Measurements from ENCODE around the gene RPS27. TPM values are rescaled to one million over a fixed set of nuclear protein-coding genes. Genes with fewer than 3 reads are reported as not detected.

The RPS27 gene
- total RNA-seq, 1 experiment from 2014 or later, result 2,544 TPM

DNA sequence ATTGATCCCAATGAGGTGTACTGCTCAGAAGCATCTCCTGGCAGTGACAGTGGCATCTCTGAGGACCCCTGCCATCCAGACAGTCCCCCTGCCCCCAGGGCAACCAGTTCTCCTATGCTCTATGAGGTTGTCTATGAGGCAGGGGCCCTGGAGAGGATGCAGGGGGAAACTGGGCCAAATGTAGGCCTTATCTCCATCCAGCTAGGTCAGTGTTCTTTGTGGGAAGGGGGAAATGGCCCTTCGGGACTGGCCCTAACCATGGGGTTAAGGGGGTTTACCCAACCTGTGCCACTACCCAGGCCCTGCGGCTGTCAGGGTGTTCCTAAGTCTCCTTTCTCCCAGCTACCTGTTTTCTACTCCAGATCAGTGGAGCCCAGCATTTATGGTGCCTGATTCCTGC, 21.6 kb upstream of the RPS27 start:
- no peaks in the 10 kb centered on the region for H3K9me2 ChIP-seq (replicated peaks; ENCODE audit: low read length)
- H3K4me2 ChIP-seq (ENCODE audit: low read length), result peak overlapping the region; percentile 93
- H3K9me3 ChIP-seq (ENCODE audit: low read length), result no peaks in the 10 kb centered on the region
- H3F3A ChIP-seq (ENCODE audit: low read length, unreplicated experiment), result no peaks in the 10 kb centered on the region
- BruUV-seq (replicated peaks), result no TSS peak
- no peak overlapping the region; the same call in 1 of the 2 replicates for H3K9ac ChIP-seq (ENCODE audit: low read length)
- peaks cover 8% of the 10 kb centered on the region for H3K36me3 ChIP-seq (ENCODE audit: low read depth, low read length)
- DNase-seq (no peak), ATAC-seq (no peak)
- H3K79me2 ChIP-seq (ENCODE audit: low read length), result peaks cover 39% of the 10 kb centered on the region
- ChIA-PET POLR2A (ENCODE audit: unreplicated experiment) (interaction anchor here (2.2 kb wide), 1 partner anchor 9 kb away, joined by 13 read pairs; the partner anchor contains the start of gene JTB), CTCF (interaction anchor here (0.6 kb wide), 1 partner anchor 22 kb away, joined by 5 read pairs; the partner anchor contains the start of gene DENND4B)
- intact Hi-C loops (cut with micrococcal nuclease), result loop anchor here (1.0 kb wide), 1 partner anchor 8 kb away; the partner anchor contains the start of gene JTB
- H3K4me1 ChIP-seq (ENCODE audit: insufficient read depth, low read length), result peaks cover 24% of the 10 kb centered on the region
- H2AFZ ChIP-seq (ENCODE audit: low read length), result 0 out of 2 replicates have a peak overlapping the region, but pooled peaks have one; percentile 80
- H3K27me3 ChIP-seq (ENCODE audit: low read length), result no peaks in the 10 kb centered on the region
- H4K20me1 ChIP-seq (ENCODE audit: low read length), result no peaks in the 10 kb centered on the region
- TF ChIP-seq EZH2 (IDR thresholded peaks at IDR 0.05; ENCODE audit: low read length, unreplicated experiment) (no peak), EZH2phosphoT487 (IDR thresholded peaks at IDR 0.05; ENCODE audit: borderline replicate concordance, low read length) (no peak)
- TF ChIP-seq, protein P1, sequence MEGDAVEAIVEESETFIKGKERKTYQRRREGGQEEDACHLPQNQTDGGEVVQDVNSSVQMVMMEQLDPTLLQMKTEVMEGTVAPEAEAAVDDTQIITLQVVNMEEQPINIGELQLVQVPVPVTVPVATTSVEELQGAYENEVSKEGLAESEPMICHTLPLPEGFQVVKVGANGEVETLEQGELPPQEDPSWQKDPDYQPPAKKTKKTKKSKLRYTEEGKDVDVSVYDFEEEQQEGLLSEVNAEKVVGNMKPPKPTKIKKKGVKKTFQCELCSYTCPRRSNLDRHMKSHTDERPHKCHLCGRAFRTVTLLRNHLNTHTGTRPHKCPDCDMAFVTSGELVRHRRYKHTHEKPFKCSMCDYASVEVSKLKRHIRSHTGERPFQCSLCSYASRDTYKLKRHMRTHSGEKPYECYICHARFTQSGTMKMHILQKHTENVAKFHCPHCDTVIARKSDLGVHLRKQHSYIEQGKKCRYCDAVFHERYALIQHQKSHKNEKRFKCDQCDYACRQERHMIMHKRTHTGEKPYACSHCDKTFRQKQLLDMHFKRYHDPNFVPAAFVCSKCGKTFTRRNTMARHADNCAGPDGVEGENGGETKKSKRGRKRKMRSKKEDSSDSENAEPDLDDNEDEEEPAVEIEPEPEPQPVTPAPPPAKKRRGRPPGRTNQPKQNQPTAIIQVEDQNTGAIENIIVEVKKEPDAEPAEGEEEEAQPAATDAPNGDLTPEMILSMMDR (conservative IDR thresholded peaks at IDR 0.05; ENCODE audit: low read depth, low read length), result no peak
- H3K27ac ChIP-seq (ENCODE audit: low read length), result no peak overlapping the region
- peak overlapping the region; percentile 71 for H3K4me3 ChIP-seq (ENCODE audit: low read length)

DNA sequence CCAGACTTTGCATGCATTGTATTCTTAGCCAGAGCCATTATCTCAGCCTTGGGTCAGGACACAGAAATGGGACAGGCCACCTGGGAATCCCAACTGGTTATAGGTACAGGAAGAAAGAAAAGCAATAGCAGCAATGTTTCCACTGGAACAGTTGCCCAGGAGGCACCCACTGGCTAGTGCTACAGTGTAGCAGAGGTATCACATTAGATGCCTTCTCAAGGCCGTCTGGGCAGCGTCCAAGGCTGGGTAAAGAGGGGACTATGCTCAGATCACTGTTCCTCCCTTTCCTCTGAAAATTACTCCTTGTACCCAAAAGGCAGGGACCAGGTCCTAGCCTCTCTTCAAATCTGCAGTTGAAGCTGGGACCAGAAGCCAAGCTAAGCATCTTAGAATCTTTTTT, 20.2 kb upstream of the RPS27 start:
- Histone ChIP-seq H3K27ac (ENCODE audit: low read length) (no peak overlapping the region), H3K36me3 (ENCODE audit: low read depth, low read length) (peaks cover 18% of the 10 kb centered on the region), H3K79me2 (ENCODE audit: low read length) (peaks cover 27% of the 10 kb centered on the region), H2AFZ (ENCODE audit: low read length) (no peak overlapping the region), H3K9me3 (ENCODE audit: low read length) (no peaks in the 10 kb centered on the region), H3K4me3 (ENCODE audit: low read length) (no peak overlapping the region), H3K4me1 (ENCODE audit: insufficient read depth, low read length) (peaks cover 24% of the 10 kb centered on the region), H3F3A (ENCODE audit: low read length, unreplicated experiment) (no peaks in the 10 kb centered on the region), H3K27me3 (ENCODE audit: low read length) (no peaks in the 10 kb centered on the region), H3K4me2 (ENCODE audit: low read length) (no peak overlapping the region), H4K20me1 (ENCODE audit: low read length) (no peaks in the 10 kb centered on the region), H3K9ac (ENCODE audit: low read length) (no peak overlapping the region), H3K9me2 (replicated peaks; ENCODE audit: low read length) (no peaks in the 10 kb centered on the region)
- TF ChIP-seq, protein P1 (conservative IDR thresholded peaks at IDR 0.05; ENCODE audit: low read depth, low read length), result no peak
- no peak for TF ChIP-seq EZH2phosphoT487 (IDR thresholded peaks at IDR 0.05; ENCODE audit: borderline replicate concordance, low read length)
- TF ChIP-seq EZH2 (IDR thresholded peaks at IDR 0.05; ENCODE audit: low read length, unreplicated experiment), result no peak
- CTCF ChIA-PET, result no interaction called here
- ATAC-seq (no peak), DNase-seq (no peak)
- POLR2A ChIA-PET (ENCODE audit: unreplicated experiment), result interaction anchor here (0.6 kb wide), 1 partner anchor 12 kb away, joined by 4 read pairs; no protein-coding TSS in a partner anchor
- no TSS peak for BruUV-seq (replicated peaks)
- intact Hi-C loops (cut with micrococcal nuclease), result no loop called here

DNA sequence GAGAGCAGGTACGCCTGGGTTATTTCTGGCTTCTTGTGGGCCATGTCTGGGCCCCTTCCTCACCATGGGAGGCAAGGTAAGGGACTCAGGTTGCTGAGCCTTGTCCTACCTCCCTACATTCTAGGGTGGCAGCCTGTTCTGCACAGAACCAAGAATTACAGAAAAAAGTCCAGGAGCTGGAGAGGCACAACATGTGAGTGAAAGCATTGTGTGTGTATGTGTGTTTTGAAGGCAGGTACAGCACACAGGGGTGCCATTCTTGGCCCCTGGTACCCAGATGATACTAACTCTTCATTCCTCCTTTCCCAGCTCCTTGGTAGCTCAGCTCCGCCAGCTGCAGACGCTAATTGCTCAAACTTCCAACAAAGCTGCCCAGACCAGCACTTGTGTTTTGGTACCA, 17.5 kb upstream of the RPS27 start:
- intact Hi-C loops (cut with micrococcal nuclease), result no loop called here
- CTCF ChIA-PET, result no interaction called here
- DNase-seq (no peak), ATAC-seq (no peak)
- Histone ChIP-seq H3K4me1 (ENCODE audit: insufficient read depth, low read length) (peaks cover 21% of the 10 kb centered on the region), H2AFZ (ENCODE audit: low read length) (no peak overlapping the region), H3K9ac (ENCODE audit: low read length) (no peak overlapping the region), H3K79me2 (ENCODE audit: low read length) (peaks cover 30% of the 10 kb centered on the region), H4K20me1 (ENCODE audit: low read length) (no peaks in the 10 kb centered on the region), H3K36me3 (ENCODE audit: low read depth, low read length) (peaks cover 22% of the 10 kb centered on the region), H3K4me3 (ENCODE audit: low read length) (no peak overlapping the region), H3F3A (ENCODE audit: low read length, unreplicated experiment) (no peaks in the 10 kb centered on the region), H3K27me3 (ENCODE audit: low read length) (no peaks in the 10 kb centered on the region), H3K27ac (ENCODE audit: low read length) (no peak overlapping the region), H3K9me3 (ENCODE audit: low read length) (no peaks in the 10 kb centered on the region), H3K9me2 (replicated peaks; ENCODE audit: low read length) (no peaks in the 10 kb centered on the region), H3K4me2 (ENCODE audit: low read length) (no peak overlapping the region)
- TF ChIP-seq, protein P1 (conservative IDR thresholded peaks at IDR 0.05; ENCODE audit: low read depth, low read length), result no peak
- no peak for TF ChIP-seq EZH2phosphoT487 (IDR thresholded peaks at IDR 0.05; ENCODE audit: borderline replicate concordance, low read length)
- no peak for TF ChIP-seq EZH2 (IDR thresholded peaks at IDR 0.05; ENCODE audit: low read length, unreplicated experiment)
- POLR2A ChIA-PET (ENCODE audit: unreplicated experiment), result interaction anchor here (0.6 kb wide), 1 partner anchor 9 kb away, joined by 4 read pairs; the partner anchor contains the start of gene SLC39A1
- no TSS peak for BruUV-seq (replicated peaks)
